ENCODE measurements around the gene CDYL2. TPM values are rescaled to one million over a fixed set of nuclear protein-coding genes. Genes with fewer than 3 reads are reported as not detected.

CDYL2 gene
- total RNA-seq, 2 donors from 2014 or later = 1.6 to 7.8 TPM

GRCh38 chr16:80759419-80760162 lies 44.8 kb downstream of the CDYL2 start:
- TF ChIP-seq POLR2A (IDR thresholded peaks at IDR 0.05) = no peak
- Histone ChIP-seq H3K9me3 (no peaks in the 10 kb centered on the region), H3K4me3 (no peak overlapping the region), H3K4me1 (no peaks in the 10 kb centered on the region), H3K36me3 (replicated peaks in 1 of 2; ENCODE audit: insufficient read depth in 1 of 2, low read depth in 2 of 2) (no peaks in the 10 kb centered on the region), H3K27ac (no peak overlapping the region), H3K27me3 (no peaks in the 10 kb centered on the region)
- DNase-seq = no peak
- intact Hi-C loops (cut with DNase I) = no loop called here
- no peak for ATAC-seq
- WGBS, 2 donors = 69% methylated on average over 6 of the region's 6 CpGs

GRCh38 chr16:80754476-80754875 lies 49.9 kb downstream of the CDYL2 start:
- intact Hi-C loops (cut with DNase I) = no loop called here
- TF ChIP-seq POLR2A (IDR thresholded peaks at IDR 0.05) (no peak), CTCF (IDR thresholded peaks at IDR 0.05) (no peak)
- no peak for ATAC-seq

DNA sequence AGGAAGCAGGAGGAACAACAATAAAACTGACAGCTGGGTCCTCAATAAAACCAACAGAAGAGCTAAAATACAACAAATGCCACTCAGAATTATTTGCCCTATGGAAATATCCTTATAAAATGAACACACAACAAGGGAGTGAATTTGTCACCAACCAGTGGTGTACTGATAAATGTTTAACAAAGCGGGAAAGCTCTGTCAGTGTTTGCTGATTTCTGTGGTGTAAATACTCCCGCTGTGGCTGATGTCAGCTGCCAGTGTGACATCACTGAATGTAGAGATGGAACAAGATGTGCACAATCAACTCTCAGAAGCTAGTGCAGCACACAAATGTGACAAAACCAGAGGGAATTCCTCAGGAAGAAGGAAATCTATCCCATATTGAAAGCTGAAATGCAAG lies 51.9 kb downstream of the CDYL2 start:
- 89 to 93% methylated on average over 2 of the region's 2 CpGs for WGBS, 2 donors
- no peak for TF ChIP-seq CTCF (IDR thresholded peaks at IDR 0.05)
- no peak for TF ChIP-seq POLR2A (IDR thresholded peaks at IDR 0.05)
- no peak for ATAC-seq

More at GRCh38 chr16:80754476-80754875, 49.9 kb downstream of the CDYL2 start:
- WGBS, 2 donors = 78 to 82% methylated on average over 4 to 5 of the region's 5 CpGs
- H3K9me3 ChIP-seq = no peaks in the 10 kb centered on the region
- no peaks in the 10 kb centered on the region for H3K36me3 ChIP-seq (replicated peaks in 1 of 2; ENCODE audit: insufficient read depth in 1 of 2, low read depth in 2 of 2)
- no peak overlapping the region for H3K4me3 ChIP-seq
- H3K27me3 ChIP-seq = no peaks in the 10 kb centered on the region
- H3K27ac ChIP-seq = no peak overlapping the region
- no peak for DNase-seq
- no peaks in the 10 kb centered on the region for H3K4me1 ChIP-seq

DNA sequence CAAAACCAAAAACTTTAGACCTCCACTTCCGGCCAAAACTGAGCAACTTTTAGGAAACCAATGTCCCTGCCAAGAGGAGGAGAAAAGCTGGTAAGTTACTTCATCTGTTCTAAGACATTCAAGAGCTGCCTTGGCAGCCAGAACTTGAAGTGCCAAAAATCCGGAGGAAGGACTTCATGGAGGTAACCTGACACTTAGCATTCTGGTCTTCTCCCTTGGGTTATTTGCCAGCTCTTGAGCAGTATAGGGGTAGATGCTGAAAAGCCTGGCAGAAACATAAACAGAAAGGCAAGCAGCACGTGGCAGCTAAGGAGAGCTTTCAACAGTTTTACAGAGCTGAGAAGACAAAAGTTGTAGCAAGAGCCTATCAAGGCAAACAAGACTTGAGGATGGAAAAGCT lies 53.2 kb downstream of the CDYL2 start:
- no peak for ATAC-seq
- H3K4me1 ChIP-seq = no peaks in the 10 kb centered on the region
- H3K27me3 ChIP-seq = no peaks in the 10 kb centered on the region
- no peaks in the 10 kb centered on the region for H3K9me3 ChIP-seq
- H3K27ac ChIP-seq = no peak overlapping the region
- no peak for TF ChIP-seq POLR2A (IDR thresholded peaks at IDR 0.05)
- no peaks in the 10 kb centered on the region for H3K36me3 ChIP-seq (replicated peaks in 1 of 2; ENCODE audit: insufficient read depth in 1 of 2, low read depth in 2 of 2)
- intact Hi-C loops (cut with DNase I) = no loop called here
- no peak for DNase-seq
- WGBS, 2 donors = 29 to 42% methylated on average over 3 of the region's 3 CpGs
- H3K4me3 ChIP-seq = no peak overlapping the region

More for the DNA sequence above, 51.9 kb downstream of the CDYL2 start:
- no peak for DNase-seq
- intact Hi-C loops (cut with DNase I) = no loop called here
- Histone ChIP-seq H3K4me1 (no peaks in the 10 kb centered on the region), H3K36me3 (replicated peaks in 1 of 2; ENCODE audit: insufficient read depth in 1 of 2, low read depth in 2 of 2) (no peaks in the 10 kb centered on the region), H3K4me3 (no peak overlapping the region), H3K27me3 (no peaks in the 10 kb centered on the region), H3K27ac (no peak overlapping the region), H3K9me3 (no peaks in the 10 kb centered on the region)

GRCh38 chr16:80746231-80746630 lies 58.2 kb downstream of the CDYL2 start:
- no peak for TF ChIP-seq CTCF (IDR thresholded peaks at IDR 0.05)
- TF ChIP-seq POLR2A (IDR thresholded peaks at IDR 0.05) = no peak
- no peaks in the 10 kb centered on the region for H3K36me3 ChIP-seq (replicated peaks in 1 of 2; ENCODE audit: insufficient read depth in 1 of 2, low read depth in 2 of 2)
- H3K9me3 ChIP-seq = no peaks in the 10 kb centered on the region
- intact Hi-C loops (cut with DNase I) = no loop called here
- no peak overlapping the region for H3K27ac ChIP-seq
- no peaks in the 10 kb centered on the region for H3K27me3 ChIP-seq
- DNase-seq (no peak), ATAC-seq (no peak)
- no peaks in the 10 kb centered on the region for H3K4me1 ChIP-seq
- WGBS, 2 donors = 85 to 87% methylated on average over 4 of the region's 4 CpGs
- H3K4me3 ChIP-seq = no peak overlapping the region

DNA sequence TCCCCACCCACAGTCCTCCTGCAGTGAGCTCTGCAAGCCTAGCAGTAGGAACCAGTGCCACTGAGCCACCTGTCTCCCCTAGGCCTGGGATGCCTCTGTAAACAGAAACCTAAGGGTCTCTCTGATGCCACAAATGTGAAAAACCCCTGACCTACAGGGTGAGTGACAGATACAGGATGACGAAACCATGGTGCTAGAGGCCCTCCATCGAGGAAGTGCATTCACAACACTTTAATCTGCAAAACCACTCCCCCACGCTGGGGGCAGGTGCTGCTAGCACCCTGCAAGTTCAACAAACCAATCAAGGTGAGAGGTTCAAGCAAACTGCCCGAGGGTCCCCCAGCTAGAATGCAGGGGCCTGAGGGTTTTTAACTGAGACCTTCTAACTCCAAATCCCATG lies 59.5 kb downstream of the CDYL2 start:
- TF ChIP-seq POLR2A (IDR thresholded peaks at IDR 0.05) (no peak), CTCF (IDR thresholded peaks at IDR 0.05) (no peak)
- WGBS, 2 donors = 70% methylated on average over 4 of the region's 4 CpGs; no CpG with 5 or more reads in 1 of the 2 donors
- Histone ChIP-seq H3K27ac (no peak overlapping the region), H3K36me3 (replicated peaks in 1 of 2; ENCODE audit: insufficient read depth in 1 of 2, low read depth in 2 of 2) (no peaks in the 10 kb centered on the region), H3K4me3 (no peak overlapping the region), H3K4me1 (no peaks in the 10 kb centered on the region), H3K27me3 (no peaks in the 10 kb centered on the region), H3K9me3 (peaks cover 0 to 3% (median 0%) of the 10 kb centered on the region in 3 donors)
- DNase-seq (no peak), ATAC-seq (no peak)
- intact Hi-C loops (cut with DNase I) = no loop called here

Measured in body of pancreas (tissue), 4 donors.